Measurements from ENCODE around the gene STAT5A. TPM values are rescaled to one million over a fixed set of nuclear protein-coding genes. Genes with fewer than 3 reads are reported as not detected.
A peak's percentile ranks its signal among the peaks of the same experiment; 100 is the strongest.
"Not testable (repeated sequence)": the region's sequence is repeated elsewhere in the genome, so short reads cannot be mapped to it uniquely, and the experiment has no call there.

Gene STAT5A
- polyA plus RNA-seq, 1 experiment = 5.3 TPM

- Histone ChIP-seq H3K9me3 (ENCODE audit: control insufficient read depth, insufficient read depth, low read length) (no peaks in the 10 kb centered on the region), H3K27ac (ENCODE audit: low read depth, low read length) (no peak overlapping the region), H3K27me3 (ENCODE audit: control insufficient read depth, insufficient read depth, low read length) (no peaks in the 10 kb centered on the region), H3K4me3 (ENCODE audit: low read depth, low read length) (no peak overlapping the region)
- no peak for DNase-seq (ENCODE audit: low read depth, low spot score)
- ChIA-PET POLR2A (interaction anchor here (0.6 kb wide), 1 partner anchor 248 kb away, joined by 3 read pairs; no protein-coding TSS in a partner anchor), CTCF (interaction anchor here (0.9 kb wide), 1 partner anchor 82 kb away, joined by 4 read pairs; no protein-coding TSS in a partner anchor)
- no peak for TF ChIP-seq CTCF (IDR thresholded peaks at IDR 0.05; ENCODE audit: low read depth, low read length)
Measured at GRCh38 chr17:42303694-42304093, 15.4 kb downstream of the STAT5A start.

DNA sequence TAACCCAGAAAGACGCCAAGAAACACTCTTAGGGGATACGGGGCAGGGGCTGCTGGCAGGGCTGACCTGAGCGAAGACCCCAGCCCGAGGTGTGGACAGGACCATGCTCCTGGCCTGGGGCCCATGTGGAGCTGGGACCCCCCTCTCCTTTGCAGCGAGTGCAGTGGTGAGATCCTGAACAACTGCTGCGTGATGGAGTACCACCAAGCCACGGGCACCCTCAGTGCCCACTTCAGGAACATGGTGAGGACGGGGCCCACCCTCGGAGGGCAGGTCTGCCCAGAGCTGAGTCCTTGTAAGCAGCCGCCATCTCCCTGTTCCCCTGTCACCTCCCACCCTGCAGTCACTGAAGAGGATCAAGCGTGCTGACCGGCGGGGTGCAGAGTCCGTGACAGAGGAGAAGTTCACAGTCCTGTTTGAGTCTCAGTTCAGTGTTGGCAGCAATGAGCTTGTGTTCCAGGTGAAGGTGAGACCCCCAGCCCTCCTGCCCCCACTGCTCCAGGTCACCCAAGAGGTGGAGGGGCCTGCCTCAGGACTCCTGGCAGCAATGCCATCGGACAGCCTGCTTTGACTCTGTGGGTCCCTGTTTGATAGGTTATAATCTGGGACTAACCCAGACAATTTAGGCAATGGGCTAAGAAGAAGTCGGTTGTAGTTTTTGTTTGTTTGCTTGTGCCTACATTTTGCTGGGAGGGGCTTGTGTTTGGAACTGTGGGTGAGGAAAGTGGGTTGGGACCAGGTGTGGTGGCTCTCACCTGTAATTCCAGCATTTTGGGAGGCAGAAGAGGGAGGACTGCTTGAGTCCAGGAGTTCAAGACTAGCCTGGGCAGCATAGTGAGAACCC lies 16.1 kb downstream of the STAT5A start:
- no peak for DNase-seq (ENCODE audit: low read depth, low spot score)
- POLR2A ChIA-PET = interaction anchor here (0.6 to 0.7 kb wide), 2 partner anchors 150 to 436 kb away, joined by 3 read pairs; no protein-coding TSS in a partner anchor
- no peaks in the 10 kb centered on the region for H3K9me3 ChIP-seq (ENCODE audit: control insufficient read depth, insufficient read depth, low read length)
- CTCF ChIA-PET = interaction anchor here (1.0 kb wide), 1 partner anchor 82 kb away, joined by 3 read pairs; no protein-coding TSS in a partner anchor
- no peak overlapping the region for H3K27ac ChIP-seq (ENCODE audit: low read depth, low read length)
- no peak for TF ChIP-seq CTCF (IDR thresholded peaks at IDR 0.05; ENCODE audit: low read depth, low read length)
- no peak overlapping the region for H3K4me3 ChIP-seq (ENCODE audit: low read depth, low read length)
- no peaks in the 10 kb centered on the region for H3K27me3 ChIP-seq (ENCODE audit: control insufficient read depth, insufficient read depth, low read length)

GRCh38 chr17:42305031-42305330 lies 16.7 kb downstream of the STAT5A start:
- ChIA-PET CTCF (interaction anchor here (1.0 kb wide), 1 partner anchor 83 kb away, joined by 3 read pairs; no protein-coding TSS in a partner anchor), POLR2A (interaction anchor here (0.6 to 0.7 kb wide), 2 partner anchors 151 to 435 kb away, joined by 3 read pairs; no protein-coding TSS in a partner anchor)
- not testable (repeated sequence) for H3K4me3 ChIP-seq (ENCODE audit: low read depth, low read length); H3K27me3 ChIP-seq (ENCODE audit: control insufficient read depth, insufficient read depth, low read length); DNase-seq (ENCODE audit: low read depth, low spot score); H3K27ac ChIP-seq (ENCODE audit: low read depth, low read length); H3K9me3 ChIP-seq (ENCODE audit: control insufficient read depth, insufficient read depth, low read length)

DNA sequence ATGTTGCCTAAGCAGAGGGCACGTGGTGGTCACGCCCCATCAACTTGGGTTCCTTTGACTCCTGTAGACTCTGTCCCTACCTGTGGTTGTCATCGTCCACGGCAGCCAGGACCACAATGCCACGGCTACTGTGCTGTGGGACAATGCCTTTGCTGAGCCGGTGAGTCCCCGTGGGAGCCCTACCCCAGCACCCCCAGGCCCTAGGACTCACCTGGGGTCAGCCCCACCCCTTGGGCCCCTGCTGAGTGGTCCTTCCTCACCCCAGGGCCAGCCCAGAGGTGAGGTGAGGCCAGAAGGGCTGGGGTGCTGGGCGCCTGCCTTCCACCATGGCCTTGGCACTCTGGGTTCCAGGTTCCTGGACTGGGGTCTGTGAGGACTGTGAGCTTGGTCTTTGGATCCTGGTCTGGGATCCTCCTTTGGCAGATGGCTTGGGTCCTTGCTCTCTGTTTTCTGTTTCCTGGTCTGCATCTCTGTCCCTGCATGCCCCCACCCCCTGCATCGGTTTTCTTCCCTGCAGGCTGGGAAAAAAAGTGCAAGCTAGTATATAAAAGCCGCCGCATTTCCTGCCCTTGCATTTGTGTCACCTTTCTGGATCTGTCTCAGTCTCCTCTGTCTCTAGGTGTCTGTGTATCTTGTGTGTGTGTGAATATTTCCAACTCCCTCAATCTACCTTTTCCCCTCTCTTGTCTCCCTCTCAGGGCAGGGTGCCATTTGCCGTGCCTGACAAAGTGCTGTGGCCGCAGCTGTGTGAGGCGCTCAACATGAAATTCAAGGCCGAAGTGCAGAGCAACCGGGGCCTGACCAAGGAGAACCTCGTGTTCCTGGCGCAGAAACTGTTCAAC lies 17.5 kb downstream of the STAT5A start:
- no peak overlapping the region for H3K4me3 ChIP-seq (ENCODE audit: low read depth, low read length)
- H3K9me3 ChIP-seq (ENCODE audit: control insufficient read depth, insufficient read depth, low read length) = no peaks in the 10 kb centered on the region
- DNase-seq (ENCODE audit: low read depth, low spot score) = no peak
- H3K27ac ChIP-seq (ENCODE audit: low read depth, low read length) = no peak overlapping the region
- ChIA-PET POLR2A (interaction anchor here (0.6 to 0.7 kb wide), 2 partner anchors 152 to 435 kb away, joined by 3 read pairs; no protein-coding TSS in a partner anchor), CTCF (interaction anchor here (1.0 kb wide), 1 partner anchor 84 kb away, joined by 3 read pairs; no protein-coding TSS in a partner anchor)
- H3K27me3 ChIP-seq (ENCODE audit: control insufficient read depth, insufficient read depth, low read length) = no peaks in the 10 kb centered on the region
- TF ChIP-seq CTCF (IDR thresholded peaks at IDR 0.05; ENCODE audit: low read depth, low read length) = 0 out of 2 replicates have a peak, but pooled peaks have one; percentile 2

DNA sequence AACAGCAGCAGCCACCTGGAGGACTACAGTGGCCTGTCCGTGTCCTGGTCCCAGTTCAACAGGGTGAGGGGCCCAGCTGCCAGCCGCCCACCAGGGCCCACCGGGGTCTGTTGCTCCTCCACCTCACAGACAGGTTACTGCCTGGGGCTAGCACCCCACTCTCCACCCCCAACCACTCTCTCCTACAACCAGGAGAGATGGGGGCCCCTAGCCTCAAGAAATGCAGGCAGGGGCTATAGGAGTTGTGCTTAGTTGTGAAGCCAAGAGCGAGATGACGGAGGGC lies 18.0 kb downstream of the STAT5A start:
- Histone ChIP-seq H3K4me3 (ENCODE audit: low read depth, low read length) (no peak overlapping the region), H3K27me3 (ENCODE audit: control insufficient read depth, insufficient read depth, low read length) (no peaks in the 10 kb centered on the region), H3K9me3 (ENCODE audit: control insufficient read depth, insufficient read depth, low read length) (no peaks in the 10 kb centered on the region), H3K27ac (ENCODE audit: low read depth, low read length) (no peak overlapping the region)
- no peak for TF ChIP-seq CTCF (IDR thresholded peaks at IDR 0.05; ENCODE audit: low read depth, low read length)
- no peak for DNase-seq (ENCODE audit: low read depth, low spot score)
- ChIA-PET POLR2A (no interaction called here), CTCF (no interaction called here)
